GM04504 (cell line): Measurements from ENCODE around the gene LYRM1.
A peak's percentile ranks its signal among the peaks of the same experiment; 100 is the strongest.

Experiments used
- DNase-seq: peaks from one replicate; pipeline ENCODE4 v3.0.0-alpha.2; 2012; ENCODE audit warnings: low read depth

LYRM1 gene

DNA sequence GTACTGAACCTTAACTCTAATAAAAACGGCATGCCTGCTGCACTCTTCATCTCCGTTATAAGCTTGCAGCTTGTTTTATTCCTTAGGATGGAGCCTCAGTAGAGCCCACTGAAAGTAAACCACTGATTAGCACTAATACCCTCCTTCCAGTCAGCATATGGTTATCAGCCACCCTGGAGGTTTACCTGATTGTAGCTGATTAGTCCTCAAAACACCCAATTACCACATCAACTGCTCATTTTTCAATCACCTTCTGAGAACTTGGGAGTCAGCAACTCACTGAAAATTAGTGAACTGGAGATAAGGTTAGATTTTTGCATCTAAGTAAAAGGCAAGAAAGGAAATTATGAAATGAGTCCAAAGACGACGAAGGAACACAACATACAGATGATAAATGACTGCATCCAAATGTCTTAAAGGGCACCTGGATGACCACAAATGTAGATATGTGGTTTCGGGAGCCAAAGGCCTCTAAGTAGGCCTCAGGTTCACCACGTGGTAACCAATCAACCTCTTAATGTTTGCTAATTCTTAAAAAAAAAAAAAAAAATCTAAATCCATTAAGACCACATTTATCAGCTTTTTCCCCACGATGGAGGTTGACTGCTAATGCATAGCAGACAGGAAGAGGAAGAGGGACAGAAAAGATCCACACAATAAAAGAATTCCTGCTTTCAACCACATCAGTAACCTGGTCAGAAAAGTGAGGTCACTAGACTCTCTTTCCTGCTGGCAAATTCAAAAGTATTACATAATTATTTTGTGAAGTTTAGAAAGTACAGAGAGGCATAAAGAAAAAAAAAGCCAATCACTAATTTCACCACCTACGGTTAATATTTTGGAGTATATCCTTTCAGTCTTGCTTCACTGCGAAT is 28.4 kb upstream of the LYRM1 start:
- no peak for DNase-seq

DNA sequence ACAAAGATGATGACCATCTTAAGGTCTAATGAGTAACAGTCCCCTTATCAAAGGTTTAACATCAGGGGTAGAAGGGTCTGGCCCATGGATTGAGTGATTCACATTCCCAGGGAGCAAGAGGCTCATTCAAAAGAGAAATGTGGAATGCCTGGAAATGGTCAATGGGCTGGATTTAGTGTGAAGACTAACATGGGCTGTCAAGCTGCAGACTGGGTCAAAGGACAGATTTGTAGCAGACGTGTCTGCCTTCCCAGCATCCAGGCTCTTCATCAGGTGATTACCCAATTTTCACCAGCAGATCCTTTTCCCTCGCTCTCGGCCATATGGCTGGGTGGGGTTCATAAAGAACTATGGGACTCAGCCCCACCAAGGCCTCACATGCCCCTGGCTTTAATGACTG is 27.2 kb upstream of the LYRM1 start:
- DNase-seq: no peak

DNA sequence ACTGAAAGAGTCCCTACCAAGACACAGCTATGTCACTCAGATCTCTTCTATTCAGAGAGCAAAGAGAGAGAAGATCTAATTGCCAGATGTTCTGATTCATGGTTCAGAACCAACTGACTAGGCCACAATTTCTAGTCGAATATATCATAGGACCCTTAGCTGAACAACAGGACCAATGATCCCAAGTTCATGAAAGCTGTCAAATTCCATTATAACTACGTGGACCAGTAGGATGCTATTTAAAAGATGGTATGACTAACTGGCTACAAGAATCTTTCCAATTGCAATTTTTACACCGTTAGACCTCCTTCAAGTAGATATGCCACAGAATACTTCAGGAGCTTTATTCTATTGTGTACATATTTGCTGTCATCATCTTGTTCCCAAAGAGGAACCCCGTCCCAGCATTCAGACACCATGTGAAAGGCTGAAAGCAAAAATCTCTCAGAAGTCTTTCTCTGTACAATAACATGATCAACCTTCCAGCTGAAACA is 26.4 kb upstream of the LYRM1 start:
- DNase-seq: no peak

DNA sequence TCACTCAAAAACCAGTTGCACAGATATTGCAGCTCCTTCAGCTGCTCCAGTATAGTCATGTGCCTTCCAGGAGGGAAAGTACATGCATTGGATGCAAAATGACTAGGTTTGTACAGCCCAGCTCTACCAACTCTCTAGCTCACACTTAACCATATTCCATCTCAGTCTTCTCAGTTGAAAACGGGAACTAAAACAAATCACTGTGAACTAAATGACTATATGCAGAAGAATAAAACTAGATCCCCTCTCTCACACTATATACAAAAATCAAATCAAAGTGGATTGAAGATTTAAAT is 25.3 kb upstream of the LYRM1 start:
- DNase-seq: no peak

DNA sequence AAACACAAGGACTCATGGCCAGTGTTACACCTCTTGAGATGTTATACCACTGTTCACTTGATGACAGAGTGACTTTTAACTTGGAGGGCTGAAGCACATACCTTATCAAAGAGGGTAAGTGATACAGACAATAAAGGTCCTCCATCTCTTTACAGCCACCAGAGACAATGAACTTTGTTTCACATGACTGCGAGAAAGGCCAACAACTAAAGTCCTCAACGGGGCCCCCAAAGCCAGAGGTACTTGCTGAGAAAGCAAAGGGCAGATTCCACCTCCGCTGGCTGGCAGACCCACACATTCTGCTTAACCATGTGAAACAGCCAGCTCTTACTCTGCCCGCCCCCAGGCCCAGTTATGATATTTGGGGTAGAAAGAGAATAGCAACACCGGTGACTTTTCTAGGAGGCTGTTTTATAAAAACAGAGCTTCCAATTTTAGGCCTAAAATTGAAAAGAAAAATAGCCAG is 21.9 kb upstream of the LYRM1 start:
- no peak for DNase-seq

DNA sequence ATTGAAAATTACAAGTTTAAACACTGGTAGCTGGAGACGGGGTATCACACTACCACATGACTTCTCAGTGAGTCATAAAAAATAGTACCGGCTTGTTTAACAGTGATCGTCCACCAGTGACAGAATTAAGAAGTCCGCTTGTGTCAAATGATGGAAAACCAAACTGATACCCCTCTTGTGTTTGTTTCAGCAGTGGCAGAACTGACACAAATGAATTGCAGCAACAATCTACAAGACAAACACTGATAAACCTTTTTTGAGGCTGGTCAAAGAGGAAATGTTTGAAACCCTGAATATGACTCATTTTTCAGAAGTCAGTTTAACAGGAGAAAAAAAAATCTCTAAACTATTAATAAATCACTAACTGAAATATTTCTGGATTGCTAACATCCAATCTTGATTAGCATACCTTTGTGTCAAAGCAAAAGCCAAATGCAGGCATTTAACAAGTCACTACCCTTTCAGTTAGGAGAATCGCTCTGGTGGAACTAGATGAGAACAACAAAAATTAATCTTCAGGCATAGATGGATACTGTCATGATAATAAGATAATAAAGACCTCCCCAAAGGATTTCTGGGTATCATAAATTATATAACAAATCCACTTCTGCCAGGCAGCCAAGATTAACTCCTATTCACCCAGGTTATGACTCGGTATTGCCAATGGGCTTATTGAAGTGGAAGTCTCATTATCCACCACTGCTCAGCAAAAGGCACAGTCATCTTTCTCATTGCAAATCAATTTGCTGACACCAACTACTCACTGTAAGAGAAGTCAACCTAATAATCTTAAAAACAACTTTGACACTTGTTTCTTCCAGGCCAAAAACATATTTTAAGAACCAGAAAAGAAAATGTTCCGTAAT is 21.2 kb upstream of the LYRM1 start:
- DNase-seq: peak; percentile 7

DNA sequence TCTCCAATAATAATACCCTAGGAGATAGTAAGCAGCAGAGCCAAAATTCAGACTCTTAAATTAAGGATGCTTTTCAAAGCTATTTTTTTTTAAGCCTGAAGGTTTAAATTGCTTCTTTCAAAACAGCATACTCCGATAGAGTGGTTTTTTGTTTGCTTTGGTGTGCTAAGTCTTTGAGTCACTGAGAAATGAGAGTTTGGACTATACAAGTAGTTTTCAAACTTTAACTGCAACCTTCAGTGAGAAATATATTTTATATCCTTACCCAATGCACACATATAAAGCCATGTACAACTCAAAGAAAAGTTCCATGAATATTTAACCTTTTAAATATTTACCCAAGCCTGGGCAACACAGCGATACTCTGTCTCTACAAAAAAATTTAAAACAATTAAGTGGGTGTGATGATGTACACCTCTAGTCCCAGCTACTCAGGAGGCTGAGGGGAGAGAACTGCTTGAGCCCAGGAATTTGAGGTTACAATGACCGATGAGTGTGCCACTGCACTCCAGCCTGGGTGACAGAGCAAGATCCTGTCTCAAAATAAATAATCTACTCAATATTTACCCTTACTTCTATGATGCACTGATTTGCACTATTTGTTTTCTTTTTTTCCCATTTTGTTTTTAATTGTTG is 19.6 kb upstream of the LYRM1 start:
- no peak for DNase-seq

DNA sequence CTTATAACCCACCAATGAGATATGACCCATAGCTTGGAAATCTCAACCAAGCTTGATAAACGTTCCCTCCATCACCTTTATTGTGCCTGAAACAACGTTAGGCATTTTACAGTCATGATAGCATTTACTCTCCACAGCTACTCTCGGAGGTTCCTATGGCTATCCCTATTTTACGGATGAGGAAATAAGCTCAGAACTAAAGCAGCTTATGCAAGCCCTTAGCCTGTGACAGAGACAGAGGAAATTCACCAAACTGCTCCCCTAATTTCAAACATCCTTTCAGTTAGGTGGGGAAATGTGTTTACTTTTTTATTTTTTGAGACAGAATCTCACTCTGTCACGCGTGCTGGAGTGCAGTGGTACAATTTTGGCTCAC is 19.1 kb upstream of the LYRM1 start:
- DNase-seq: no peak

DNA sequence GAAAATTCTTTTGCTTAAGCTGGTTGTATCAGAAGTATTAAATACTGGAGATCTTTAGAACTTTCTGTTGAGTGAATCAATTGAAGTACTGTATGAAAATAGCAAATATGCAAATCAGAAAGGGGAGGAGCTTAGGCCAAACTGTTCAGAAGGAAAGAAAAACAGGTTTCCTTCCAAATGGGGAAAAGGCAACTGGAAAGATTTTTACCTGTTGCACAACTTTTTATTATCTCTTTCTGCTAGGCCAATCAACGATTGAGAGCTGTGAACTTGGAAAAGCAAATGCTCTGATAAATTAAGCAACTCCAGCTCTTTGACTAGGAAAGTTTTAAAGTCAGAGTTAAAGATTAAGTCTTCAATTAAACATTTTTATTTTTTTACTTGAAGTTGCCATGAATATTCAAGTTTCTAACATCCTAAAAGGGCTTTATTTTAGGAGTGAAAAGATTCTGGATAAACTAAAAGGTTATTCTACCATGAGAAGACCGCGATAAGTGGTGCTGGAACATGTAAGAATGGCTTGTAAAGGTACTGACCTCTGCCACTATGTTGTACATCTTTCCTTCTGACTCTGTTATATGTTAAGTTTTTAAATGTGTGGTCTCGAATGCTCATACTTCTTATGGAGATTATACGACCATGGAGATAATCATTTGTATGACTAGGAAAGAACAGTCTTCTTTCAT is 16.9 kb upstream of the LYRM1 start:
- DNase-seq: no peak

DNA sequence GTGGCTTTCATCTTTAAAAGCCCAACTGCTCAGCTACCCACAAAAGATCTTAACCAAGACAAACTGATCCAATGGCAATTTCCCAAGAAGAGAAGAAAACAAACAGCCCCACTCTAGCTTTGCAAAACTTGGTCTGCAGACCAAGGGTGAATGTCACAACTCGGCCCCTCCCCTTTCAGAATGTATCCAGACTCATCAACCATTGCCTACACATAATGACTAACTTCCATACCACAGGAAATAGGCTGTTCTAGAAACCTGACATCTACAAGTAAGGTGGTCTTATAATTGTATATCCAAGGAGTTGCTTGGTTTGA is 16.4 kb upstream of the LYRM1 start:
- peak; percentile 47 for DNase-seq

DNA sequence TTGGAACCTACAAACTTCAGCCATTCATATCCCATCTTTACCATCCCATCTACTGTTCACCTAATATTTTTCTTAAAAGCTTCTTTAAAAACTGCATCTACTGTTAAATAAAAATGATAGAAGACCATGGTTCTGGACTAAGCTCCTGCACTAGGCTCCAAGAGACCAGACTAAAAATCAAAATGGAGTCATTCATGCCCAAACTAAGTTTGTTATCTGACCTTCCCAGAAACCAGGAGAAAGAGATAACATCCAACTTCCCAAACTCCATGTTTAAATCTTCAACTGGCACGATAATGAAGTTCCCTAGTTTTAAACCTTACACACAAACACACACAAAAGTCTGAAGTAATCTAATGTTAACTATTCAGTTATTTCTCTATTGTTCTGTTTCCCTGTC is 14.3 kb upstream of the LYRM1 start:
- DNase-seq: no peak

DNA sequence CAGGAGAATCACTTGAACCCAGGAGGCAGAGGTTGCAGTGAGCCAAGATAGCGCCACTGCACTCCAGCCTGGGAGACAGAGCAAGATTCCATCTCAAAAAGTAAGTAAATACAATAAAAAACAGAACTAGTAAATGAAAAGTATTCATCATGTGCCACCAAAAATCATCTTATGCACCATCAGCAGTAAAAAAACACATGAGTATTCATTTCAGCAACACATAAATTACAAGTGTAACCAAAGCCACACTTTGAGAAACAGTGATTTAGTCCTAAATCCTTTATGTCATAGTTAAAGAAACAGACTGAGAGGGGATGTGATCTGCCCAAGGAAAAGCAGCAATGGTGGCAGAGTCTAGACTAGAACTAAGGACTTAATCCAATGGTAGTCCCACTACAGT is 13.4 kb upstream of the LYRM1 start:
- DNase-seq: no peak

DNA sequence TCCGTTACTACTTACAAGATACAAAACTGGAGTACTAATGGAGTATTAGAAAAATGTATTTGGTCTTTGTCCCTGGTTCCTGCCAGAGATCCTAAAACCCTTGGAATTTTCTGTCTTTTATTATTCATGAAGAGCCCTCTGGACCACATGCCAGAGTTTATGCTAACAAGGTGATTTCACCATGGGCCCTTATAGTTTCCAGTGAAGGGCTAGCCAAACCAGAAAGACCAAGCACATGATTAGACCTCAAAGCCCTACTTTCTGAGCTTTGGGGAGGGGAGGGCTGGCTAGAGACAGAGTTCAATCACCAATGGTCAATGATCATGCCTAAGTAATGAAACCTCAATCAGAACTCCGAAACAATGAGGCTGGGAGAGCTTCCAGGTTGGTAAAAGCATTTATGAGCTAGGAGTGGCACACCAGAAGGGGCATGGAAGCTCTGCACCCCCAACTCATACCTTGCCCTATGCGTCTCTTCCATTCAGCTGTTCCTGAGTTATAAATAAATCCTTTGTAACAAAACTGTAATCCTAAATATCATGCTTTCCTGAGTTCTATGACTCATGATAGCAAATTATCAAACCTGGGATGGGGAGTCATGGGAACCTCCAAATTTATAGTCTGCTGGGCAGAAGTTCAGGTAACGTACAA is 10.8 kb upstream of the LYRM1 start:
- DNase-seq: no peak

DNA sequence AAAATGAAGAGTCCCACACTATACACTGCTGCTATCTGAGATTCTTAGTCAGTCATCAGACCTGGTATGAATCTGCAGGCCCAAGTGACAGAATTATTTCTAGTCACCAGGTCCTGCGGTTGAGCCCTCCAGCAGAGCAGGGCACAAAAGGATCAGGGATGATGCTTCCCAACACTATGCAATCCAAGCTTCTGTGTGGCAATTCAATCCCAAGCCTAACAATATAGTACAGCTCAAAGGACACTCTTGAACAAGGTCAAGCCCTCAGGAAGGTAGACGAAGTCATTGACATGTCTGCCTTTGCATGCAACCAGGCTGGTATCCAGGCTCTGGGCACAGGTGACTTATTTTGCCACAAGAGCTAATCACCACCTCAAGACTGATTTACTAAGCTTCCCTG is 6.2 kb upstream of the LYRM1 start:
- DNase-seq: no peak

DNA sequence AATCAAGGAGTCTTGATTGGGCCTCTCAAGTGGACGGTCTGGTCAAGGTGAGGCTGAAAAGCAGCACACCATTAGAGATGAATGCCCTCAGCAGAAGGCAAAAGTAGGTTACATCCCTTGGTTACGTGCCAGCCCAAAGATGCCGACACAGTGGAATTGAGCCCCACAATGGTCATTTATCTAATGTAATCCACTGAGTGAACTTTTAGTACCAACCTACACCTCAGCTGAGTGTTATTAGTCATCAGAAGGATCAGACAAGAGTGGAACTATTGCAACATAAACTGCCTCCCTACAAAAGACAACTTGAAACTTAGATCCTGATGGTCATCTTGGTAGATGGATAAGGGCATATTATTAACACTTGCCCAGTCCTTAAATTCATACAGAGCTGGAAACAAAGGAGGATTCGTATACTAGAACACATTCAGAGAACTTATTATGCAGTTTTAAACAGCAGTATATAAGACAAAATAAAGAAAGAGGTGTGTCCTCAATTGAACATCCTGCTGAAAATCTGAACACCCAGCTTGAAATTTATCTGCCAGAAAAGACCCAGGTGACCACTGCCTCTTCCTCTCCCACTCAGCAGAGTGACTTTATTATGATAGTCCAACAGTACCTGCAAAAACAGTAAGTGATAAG is 3.2 kb upstream of the LYRM1 start:
- peak; percentile 13 for DNase-seq

DNA sequence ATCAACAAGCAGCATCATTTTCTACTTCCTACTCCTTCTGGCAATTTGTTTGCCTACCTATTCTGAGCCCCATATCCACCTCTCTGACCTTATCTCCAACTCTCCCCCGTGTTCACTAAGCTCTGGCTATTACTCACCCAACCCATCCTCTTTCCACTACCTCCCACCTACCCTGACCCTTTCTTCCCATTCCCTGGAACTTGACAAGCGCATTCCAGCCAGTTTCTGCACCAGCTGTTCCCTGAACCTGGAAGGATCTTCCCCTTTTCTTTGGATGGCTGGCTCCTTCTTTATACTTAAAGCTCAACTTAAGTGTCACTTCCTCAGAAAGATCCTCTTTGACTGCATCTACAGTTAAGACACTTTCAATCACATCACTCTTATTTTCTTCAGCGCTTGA is 2.6 kb upstream of the LYRM1 start:
- no peak for DNase-seq

DNA sequence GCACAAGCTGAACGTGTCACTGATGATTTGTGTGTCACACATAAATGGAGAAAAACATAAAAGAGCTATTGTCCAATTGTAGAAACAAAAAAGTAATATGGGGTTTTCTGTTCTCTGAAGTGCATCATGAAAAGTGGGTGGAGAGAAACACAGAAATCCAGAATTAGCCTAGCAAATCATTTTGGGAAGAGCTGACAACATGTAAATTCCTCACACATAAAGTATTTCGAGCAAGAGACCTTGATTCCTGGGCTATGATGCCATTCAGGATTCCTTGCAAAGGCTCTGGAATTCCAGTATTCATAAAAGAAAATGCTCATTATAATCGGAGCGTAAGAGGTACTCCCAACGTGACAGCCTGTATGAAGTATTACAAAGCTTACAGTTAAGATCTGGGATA is 1.5 kb upstream of the LYRM1 start:
- peak; percentile 53 for DNase-seq

DNA sequence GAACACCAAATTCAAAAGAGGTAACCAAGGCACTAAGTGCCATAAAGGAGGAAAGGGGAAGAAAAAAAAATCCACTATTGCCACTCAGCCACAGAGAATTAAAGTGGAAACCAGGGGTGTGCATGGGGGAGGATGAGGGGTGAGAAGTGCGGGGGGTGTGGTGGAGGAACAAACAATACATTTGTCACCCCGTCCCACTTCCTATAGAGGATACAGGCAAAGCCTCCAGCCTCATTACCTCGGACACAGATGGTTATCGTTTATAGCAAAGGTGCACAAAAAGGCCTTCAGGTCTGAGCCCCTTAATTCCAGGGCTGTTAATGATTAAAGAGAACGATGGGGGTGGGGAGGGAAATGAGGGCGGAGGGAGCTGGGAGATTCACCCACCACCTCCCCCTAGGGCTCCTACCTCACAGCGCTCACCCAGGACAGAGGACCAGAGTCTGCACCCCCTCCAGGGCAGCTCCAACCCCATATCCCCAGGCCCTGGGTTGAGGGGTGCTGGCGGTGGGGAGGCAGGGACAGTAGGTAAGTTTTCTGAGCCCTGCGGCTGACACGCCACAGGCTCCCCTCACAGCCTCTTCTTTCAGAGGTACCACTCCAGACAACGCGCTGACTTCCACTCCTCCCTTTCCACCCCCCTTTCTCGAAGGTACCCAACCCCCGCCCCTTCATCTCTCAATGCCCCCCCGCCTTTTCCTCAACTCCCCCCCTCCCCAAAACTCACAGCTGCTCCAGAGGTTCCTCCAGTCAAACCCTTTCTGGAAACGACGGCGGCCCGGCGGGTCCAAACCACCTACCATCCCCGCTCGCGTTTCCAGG is 883 bp upstream of the LYRM1 start:
- DNase-seq: no peak

DNA sequence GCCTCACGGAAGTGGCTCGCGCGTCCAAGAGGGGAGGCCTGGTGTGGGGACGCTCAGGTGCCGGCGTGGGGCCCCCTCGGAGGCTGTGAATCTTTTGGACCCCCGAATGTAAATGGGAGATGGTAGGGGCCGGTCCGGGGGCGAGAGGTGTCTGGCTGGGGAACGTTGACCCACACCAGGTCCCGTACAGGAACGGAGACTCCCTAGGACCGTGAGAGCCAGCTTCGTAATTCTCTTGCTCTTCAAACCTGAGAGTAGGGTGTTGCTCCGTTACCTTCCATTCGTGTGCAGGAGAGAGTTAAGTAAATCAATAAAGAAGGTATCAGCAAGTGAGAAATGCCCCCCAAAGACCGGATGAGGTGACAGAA is 481 bp downstream of the LYRM1 start:
- no peak for DNase-seq

DNA sequence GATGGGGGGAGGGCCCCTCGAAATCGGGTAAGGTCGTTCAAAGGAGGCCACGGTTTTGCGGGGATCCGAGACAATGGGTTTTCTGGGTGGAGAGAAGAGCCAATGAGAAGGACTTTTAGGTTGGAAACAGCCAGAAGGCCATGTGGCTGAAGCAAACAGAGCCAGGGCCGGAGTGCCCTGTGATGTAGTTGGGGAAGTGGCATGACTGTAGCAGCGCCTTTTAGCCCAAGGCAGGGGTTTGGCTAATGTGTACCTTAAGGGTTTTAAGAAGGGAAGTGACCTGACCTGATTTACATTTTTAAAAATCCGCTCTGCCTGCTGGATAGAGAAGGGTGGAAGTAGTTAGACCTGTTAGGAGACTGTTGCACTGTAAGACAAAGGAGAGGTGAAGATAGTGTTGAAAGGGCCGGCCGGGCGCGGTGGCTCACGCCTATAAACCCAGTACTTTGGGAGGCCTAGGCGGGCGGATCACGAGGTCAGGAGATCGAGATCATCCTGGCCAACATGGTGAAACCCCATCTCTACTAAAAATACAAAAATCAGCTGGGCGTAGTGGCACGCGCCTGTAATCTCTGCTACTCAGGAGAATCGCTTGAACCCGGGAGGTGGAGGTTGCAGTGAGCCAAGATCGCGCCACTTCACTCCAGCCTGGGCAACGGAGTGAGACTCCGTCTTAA is 1.0 kb downstream of the LYRM1 start:
- peak; percentile 17 for DNase-seq
